MCF 10A (cell line): Measurements from ENCODE around the gene SLC12A5. TPM values are rescaled to one million over a fixed set of nuclear protein-coding genes. Genes with fewer than 3 reads are reported as not detected.

Source experiments
- BruUV-seq: library from RNA; stranded (reverse); fragments of 400-500 nt; replicated peaks from 2 replicates; lab custom pipeline; 2021; lab: Mats Ljungman, UMichigan
- CTCF ChIA-PET: fragments of 300-600 bp; sonication (Branson Sonifier 250); formaldehyde crosslinking; extraction: SDS; loops from one replicate; lab custom pipeline; 2021; ENCODE audit warnings: antibody characterized with exemption, inconsistent platforms; lab: Yijun Ruan, JAX
- POLR2A ChIA-PET: fragments of 300-600, 350-650 bp; sonication (Branson Sonifier 250); formaldehyde crosslinking; extraction: SDS; loops from one replicate; lab custom pipeline; 2020; ENCODE audit warnings: antibody characterized with exemption, inconsistent platforms; lab: Yijun Ruan, JAX
- DNase-seq: peaks from one replicate; pipeline ENCODE4 v3.0.0-alpha.2; 2018; ENCODE audit not compliant: unreplicated experiment
- H3K27ac Mint-ChIP-seq: one replicate; pipeline ENCODE4 v1.8.0; 2022; ENCODE audit warnings: mild to moderate bottlenecking, low read depth, mixed read lengths; ENCODE audit not compliant: unreplicated experiment
- H3K27me3 Mint-ChIP-seq: one replicate; pipeline ENCODE4 v1.8.0; 2022; ENCODE audit warnings: mixed read lengths; ENCODE audit not compliant: insufficient read depth, unreplicated experiment
- H3K36me3 Mint-ChIP-seq: one replicate; pipeline ENCODE4 v1.8.0; 2022; ENCODE audit warnings: mild to moderate bottlenecking, moderate library complexity, mixed read lengths; ENCODE audit not compliant: insufficient read depth, unreplicated experiment
- H3K4me1 Mint-ChIP-seq: one replicate; pipeline ENCODE4 v1.8.0; 2022; ENCODE audit warnings: mixed read lengths; ENCODE audit not compliant: insufficient read depth, unreplicated experiment
- H3K4me3 Mint-ChIP-seq: one replicate; pipeline ENCODE4 v1.8.0; 2022; ENCODE audit warnings: mild to moderate bottlenecking, moderate library complexity, mixed read lengths; ENCODE audit not compliant: unreplicated experiment
- H3K9me3 Mint-ChIP-seq: one replicate; pipeline ENCODE4 v1.8.0; 2022; ENCODE audit warnings: mixed read lengths; ENCODE audit not compliant: unreplicated experiment
- intact Hi-C: fragments of 100-400 bp; cut with micrococcal nuclease; formaldehyde crosslinking; loops from 2 replicates; pipeline ENCODE4 v1.14.1; 2022
- total RNA-seq: library from RNA; stranded (reverse); gene quantifications from 2 replicates; pipeline ENCODE4 v1.2.3, GENCODE V29; 2022
- TF ChIP-seq, protein P1 (sequence below): fragments of 200-600 bp; IDR thresholded peaks from one replicate; pipeline ENCODE4 v1.8.0; 2022; ENCODE audit warnings: antibody characterized with exemption, mild to moderate bottlenecking; ENCODE audit not compliant: unreplicated experiment

Gene SLC12A5
- total RNA-seq, 1 experiment from 2014 or later = 0.75 TPM

DNA sequence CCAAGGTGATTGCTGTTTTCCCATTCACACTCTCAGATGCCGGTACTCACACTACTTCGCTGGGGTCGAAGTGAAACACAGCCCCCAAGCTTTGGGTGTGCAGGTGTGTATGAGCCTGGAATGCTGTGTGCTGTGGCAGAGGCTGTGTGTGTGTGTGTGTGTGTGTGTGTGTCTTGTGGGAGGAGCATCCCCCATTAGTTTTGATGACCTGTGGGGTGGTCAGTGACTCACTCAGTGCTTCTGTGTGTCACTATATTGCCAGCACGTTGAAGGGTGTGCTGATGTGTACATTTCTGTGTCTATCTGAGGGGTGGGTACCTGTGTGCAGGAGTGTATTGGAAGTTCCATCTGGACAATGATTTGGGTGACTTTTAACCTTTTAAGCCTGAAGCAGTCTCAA lies 5.0 kb upstream of the SLC12A5 start:
- BruUV-seq = no TSS peak
- no peaks in the 10 kb centered on the region for H3K36me3 Mint-ChIP-seq
- no peak for DNase-seq
- ChIA-PET CTCF (interaction anchor here (0.5 to 2.2 kb wide), 13 partner anchors 10 to 1816 kb away, joined by 3 to 16 read pairs (median 4); partner anchors contain the start of gene CD40), POLR2A (interaction anchor here (0.7 kb wide), 1 partner anchor 117 kb away, joined by 6 read pairs; no protein-coding TSS in a partner anchor)
- TF ChIP-seq, protein P1, sequence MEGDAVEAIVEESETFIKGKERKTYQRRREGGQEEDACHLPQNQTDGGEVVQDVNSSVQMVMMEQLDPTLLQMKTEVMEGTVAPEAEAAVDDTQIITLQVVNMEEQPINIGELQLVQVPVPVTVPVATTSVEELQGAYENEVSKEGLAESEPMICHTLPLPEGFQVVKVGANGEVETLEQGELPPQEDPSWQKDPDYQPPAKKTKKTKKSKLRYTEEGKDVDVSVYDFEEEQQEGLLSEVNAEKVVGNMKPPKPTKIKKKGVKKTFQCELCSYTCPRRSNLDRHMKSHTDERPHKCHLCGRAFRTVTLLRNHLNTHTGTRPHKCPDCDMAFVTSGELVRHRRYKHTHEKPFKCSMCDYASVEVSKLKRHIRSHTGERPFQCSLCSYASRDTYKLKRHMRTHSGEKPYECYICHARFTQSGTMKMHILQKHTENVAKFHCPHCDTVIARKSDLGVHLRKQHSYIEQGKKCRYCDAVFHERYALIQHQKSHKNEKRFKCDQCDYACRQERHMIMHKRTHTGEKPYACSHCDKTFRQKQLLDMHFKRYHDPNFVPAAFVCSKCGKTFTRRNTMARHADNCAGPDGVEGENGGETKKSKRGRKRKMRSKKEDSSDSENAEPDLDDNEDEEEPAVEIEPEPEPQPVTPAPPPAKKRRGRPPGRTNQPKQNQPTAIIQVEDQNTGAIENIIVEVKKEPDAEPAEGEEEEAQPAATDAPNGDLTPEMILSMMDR = no peak
- peaks cover 52% of the 10 kb centered on the region for H3K27me3 Mint-ChIP-seq
- H3K9me3 Mint-ChIP-seq = no peaks in the 10 kb centered on the region
- intact Hi-C loops = loop anchor here (2.0 to 10.0 kb wide), 2 partner anchors 63 to 301 kb away; no protein-coding TSS in a partner anchor
- H3K27ac Mint-ChIP-seq = no peak overlapping the region
- H3K4me1 Mint-ChIP-seq = peaks cover 12% of the 10 kb centered on the region
- H3K4me3 Mint-ChIP-seq = no peak overlapping the region

DNA sequence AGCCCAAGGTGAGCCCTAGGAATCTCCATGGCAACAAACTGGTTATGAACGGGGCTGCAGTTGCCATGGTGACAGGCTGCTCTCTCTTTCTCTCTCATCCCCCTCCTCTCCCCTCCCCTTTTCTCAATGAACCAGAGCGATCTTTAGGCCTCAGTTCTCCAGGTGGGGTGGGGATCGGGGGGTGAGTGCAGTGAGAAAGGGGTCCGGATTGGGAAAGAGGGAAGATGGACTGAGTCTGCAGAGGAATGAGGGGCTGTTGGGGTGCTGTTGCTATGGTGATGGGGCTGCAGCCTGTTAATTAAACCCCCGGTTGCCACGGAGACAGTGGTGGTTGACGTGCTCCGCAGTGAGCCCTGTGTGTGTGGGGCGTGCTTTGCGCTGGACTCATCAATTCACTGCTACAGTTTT lies 3.6 kb upstream of the SLC12A5 start:
- TF ChIP-seq, protein P1 = no peak
- no peaks in the 10 kb centered on the region for H3K36me3 Mint-ChIP-seq
- POLR2A ChIA-PET = no interaction called here
- intact Hi-C loops = loop anchor here (10.0 kb wide), 1 partner anchor 299 kb away; no protein-coding TSS in a partner anchor
- no peak overlapping the region for H3K27ac Mint-ChIP-seq
- no peak overlapping the region for H3K4me3 Mint-ChIP-seq
- DNase-seq = no peak
- CTCF ChIA-PET = interaction anchor here (0.6 to 1.9 kb wide), 4 partner anchors 9 to 350 kb away, joined by 3 to 8 read pairs (median 5); no protein-coding TSS in a partner anchor
- H3K9me3 Mint-ChIP-seq = no peaks in the 10 kb centered on the region
- peaks cover 57% of the 10 kb centered on the region for H3K27me3 Mint-ChIP-seq
- no TSS peak for BruUV-seq
- peaks cover 12% of the 10 kb centered on the region for H3K4me1 Mint-ChIP-seq

DNA sequence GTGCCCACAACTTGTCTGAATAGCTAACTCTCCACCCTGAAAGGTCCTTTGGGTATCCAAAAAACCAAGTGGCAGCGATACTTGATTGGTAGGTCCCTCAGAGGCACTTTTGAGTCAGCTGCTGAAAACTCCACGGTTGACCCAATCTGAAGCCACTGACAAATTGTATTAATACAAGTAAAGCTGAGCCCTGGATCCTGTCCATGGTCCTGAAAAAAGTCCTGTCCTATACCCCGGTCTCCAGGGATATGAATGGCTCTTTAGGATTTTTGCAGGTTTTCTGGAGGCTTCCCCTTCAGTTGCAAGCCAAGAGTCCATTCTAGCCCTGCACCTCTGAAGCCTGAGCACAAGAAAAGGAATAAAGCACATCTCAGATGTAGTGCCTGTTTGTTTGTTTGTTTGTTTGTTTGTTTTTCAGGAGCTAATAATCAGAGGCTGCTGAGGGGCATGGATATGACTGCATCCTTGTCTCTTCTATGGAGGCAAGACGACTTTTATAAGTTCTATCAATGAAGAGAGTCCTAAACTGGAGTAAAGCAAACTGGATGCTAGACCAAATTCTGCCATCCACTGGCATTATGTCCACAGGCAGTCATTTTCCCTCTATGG lies 1.7 kb upstream of the SLC12A5 start:
- intact Hi-C loops = loop anchor here (10.0 kb wide), 1 partner anchor 297 kb away; no protein-coding TSS in a partner anchor
- CTCF ChIA-PET = interaction anchor here (0.6 to 3.4 kb wide), 8 partner anchors 13 to 1947 kb away, joined by 3 to 23 read pairs (median 3); no protein-coding TSS in a partner anchor

More for the DNA sequence above, 1.7 kb upstream of the SLC12A5 start:
- TF ChIP-seq, protein P1 = no peak
- BruUV-seq = no TSS peak
- Mint-ChIP-seq H3K4me1 (peaks cover 6% of the 10 kb centered on the region), H3K36me3 (no peaks in the 10 kb centered on the region), H3K27ac (no peak overlapping the region), H3K27me3 (peaks cover 48% of the 10 kb centered on the region), H3K4me3 (no peak overlapping the region), H3K9me3 (no peaks in the 10 kb centered on the region)
- POLR2A ChIA-PET = interaction anchor here (1.1 kb wide), 1 partner anchor 13 kb away, joined by 3 read pairs; no protein-coding TSS in a partner anchor
- peak; percentile 70 for DNase-seq
